ENCODE measurements around the gene CLCN7.

CLCN7 gene

GRCh38 chr16:1408171-1408837, 66.5 kb downstream of the CLCN7 start:
- in situ Hi-C loops (cut with MboI; ENCODE audit: low sequenced_read_pairs): no loop called here

DNA sequence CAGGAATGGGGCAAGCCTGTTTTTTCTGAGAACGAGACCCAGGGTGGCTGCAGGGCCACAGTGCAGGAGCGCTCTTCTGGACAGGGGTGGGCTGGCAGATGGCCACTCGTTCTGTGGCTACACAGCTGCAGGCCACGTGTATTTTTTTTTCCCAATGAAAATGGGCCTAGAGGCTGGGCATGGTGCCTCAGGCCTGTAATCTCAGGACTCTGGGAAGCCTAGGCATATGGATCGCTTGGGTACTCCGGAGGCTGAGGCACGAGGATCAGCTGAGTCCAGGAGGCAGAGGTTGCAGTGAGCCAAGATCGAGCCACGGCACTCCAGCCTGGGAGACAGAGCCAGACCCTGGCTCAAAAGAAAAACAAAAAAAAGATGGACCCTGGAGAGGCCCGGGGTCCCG, 67.1 kb downstream of the CLCN7 start:
- in situ Hi-C loops (cut with MboI; ENCODE audit: low sequenced_read_pairs): no loop called here

DNA sequence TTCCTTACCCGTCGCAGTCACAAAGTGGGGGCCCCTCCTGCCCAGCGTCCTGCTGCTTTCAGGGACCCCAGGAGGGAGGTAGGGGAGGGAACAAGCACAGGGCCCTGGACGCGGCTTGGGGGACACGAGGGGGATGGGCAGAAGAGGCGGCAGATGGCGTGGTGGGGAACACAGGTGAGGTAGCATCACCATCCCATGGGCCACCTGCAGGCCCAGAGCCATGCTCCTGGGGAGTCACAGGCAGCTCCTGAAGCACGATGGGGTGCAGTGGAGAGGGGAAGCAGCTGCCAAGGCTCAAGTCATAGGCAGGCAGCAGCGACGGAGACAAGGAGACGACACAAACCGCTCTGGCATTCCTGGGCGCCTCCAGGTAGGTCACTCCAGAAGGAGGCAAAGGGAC, 71.1 kb downstream of the CLCN7 start:
- in situ Hi-C loops (cut with MboI; ENCODE audit: low sequenced_read_pairs): no loop called here

- in situ Hi-C loops (cut with MboI; ENCODE audit: low sequenced_read_pairs): no loop called here
Observed at GRCh38 chr16:1403036-1403435, 71.8 kb downstream of the CLCN7 start.

DNA sequence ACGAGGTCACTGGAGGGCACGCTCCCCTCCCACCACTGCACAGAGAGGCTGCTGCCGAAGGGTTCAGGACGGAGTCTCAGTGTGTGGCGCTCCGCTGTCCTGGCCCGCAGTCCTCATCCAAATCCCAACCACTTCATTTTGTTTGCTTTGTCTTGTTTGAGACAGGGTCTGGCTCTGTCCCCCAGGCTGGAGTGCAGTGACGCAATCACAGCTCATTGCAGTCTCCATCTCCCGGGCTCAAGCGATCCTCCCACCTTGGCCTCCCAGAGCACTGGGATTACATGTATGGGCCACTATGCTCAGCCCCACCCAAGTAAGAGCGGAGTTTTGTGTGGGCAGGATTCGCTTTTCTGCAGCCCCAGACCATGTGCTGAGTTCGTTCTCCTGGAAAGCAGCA, 73.1 kb downstream of the CLCN7 start:
- in situ Hi-C loops (cut with MboI; ENCODE audit: low sequenced_read_pairs): no loop called here

- in situ Hi-C loops (cut with MboI; ENCODE audit: low sequenced_read_pairs): no loop called here
Observed at GRCh38 chr16:1401061-1401757, 73.6 kb downstream of the CLCN7 start.

GRCh38 chr16:1398826-1399581, 75.8 kb downstream of the CLCN7 start:
- in situ Hi-C loops (cut with MboI; ENCODE audit: low sequenced_read_pairs): no loop called here

- in situ Hi-C loops (cut with MboI; ENCODE audit: low sequenced_read_pairs): no loop called here
Observed at GRCh38 chr16:1398351-1398750, 76.5 kb downstream of the CLCN7 start.

DNA sequence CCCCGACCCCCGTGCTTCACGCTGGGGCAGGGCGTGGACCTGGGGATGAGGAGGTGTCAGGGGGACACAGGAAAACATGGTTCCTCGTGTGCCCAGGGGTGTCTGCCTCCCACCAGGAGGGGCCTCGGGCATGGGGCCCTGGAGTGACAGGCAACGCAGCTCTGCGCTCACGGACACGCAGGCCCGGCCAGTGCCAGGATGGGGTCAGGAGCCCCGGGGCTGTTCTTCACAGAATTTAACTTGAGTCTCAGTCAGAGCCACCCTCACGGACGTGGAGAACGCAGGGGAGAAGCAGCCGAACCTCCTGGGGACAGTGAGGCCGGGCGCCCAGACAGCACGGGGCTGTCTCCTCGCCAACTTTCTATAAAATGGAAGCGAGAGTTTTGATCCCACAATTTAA, 77.0 kb downstream of the CLCN7 start:
- in situ Hi-C loops (cut with MboI; ENCODE audit: low sequenced_read_pairs): no loop called here

- in situ Hi-C loops (cut with MboI; ENCODE audit: low sequenced_read_pairs): no loop called here
Observed at GRCh38 chr16:1395444-1396031, 79.3 kb downstream of the CLCN7 start.
